Spleen (tissue), 7 donors: Measurements from ENCODE around the gene PHC1.

ENCODE experiments used
- POLR2A ChIP-seq, 3 donors: fragments of 450-650 bp; IDR thresholded peaks; one replicate each; pipeline ENCODE4 v1.5.1; 2017; ENCODE audit warnings: antibody characterized with exemption in 3 of 3, mild to moderate bottlenecking in 1 of 3
- POLR2AphosphoS5 ChIP-seq, 3 donors: sonication (generic); formaldehyde crosslinking; IDR thresholded peaks; one replicate each; pipeline ENCODE4 v1.5.1; 2017; ENCODE audit warnings: antibody characterized with exemption in 3 of 3
- TF ChIP-seq, protein P1 (sequence below), 11 experiments: fragments of 200-600 bp in 7 of 11; fragments of 450-650 bp in 4 of 11; sonication (generic) in 4 of 11; IDR thresholded peaks in 8 of 11; conservative IDR thresholded peaks in 3 of 11; 1 replicate in 7 of 11; 2 replicates in 4 of 11; pipeline versions ENCODE4 v1.4.0 to v1.8.0; 2016 to 2021; ENCODE audit warnings: antibody characterized with exemption in 11 of 11, inconsistent platforms in 4 of 11, mild to moderate bottlenecking in 1 of 11
- donor health status: DM: no; HTN: no; CAD: no; lungs with moderate emphysema.
- donor health status: DM: no; HTN: no; CAD: no.
- donor health status: DM: no; HTN: no; CAD: no.

DNA sequence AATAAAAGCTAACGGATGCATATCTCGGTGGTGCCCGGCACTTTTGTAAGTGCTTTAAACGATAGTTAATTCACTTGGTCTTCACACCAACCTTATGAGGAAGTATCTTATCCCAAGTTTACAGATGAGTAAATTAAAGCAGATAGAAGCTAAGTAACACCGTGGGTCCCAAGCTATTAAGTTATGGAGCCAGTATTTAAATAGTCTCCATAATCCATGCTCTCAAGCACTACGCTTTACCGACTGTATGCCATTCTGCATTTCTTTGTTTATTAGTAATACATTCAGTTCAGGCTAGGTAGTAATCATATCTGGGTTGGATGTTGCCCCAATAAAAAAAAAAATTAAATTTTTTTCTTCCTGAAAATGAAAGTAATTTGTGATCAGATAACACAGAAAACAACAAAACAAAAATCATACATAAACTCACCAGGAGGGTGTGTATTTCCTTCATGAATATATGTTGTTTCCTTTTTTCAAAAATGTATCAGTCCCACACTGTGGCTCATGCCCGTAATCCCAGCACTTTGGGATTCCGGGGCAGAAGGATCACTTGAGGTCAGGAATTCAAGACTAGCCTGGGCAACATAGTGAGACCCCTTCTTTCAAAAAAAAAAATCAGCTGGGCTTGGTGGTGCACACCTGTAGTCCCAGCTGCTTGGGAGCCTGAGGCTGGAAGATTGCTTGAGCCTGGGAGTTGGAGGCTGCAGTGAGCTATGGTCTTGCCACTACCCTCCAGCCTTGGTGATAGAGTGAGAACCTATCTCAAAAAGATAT is 36.6 kb downstream of the PHC1 start:
- TF ChIP-seq POLR2AphosphoS5 (IDR thresholded peaks at IDR 0.05) (no peak), POLR2A (IDR thresholded peaks at IDR 0.05) (no peak)
- TF ChIP-seq, protein P1, sequence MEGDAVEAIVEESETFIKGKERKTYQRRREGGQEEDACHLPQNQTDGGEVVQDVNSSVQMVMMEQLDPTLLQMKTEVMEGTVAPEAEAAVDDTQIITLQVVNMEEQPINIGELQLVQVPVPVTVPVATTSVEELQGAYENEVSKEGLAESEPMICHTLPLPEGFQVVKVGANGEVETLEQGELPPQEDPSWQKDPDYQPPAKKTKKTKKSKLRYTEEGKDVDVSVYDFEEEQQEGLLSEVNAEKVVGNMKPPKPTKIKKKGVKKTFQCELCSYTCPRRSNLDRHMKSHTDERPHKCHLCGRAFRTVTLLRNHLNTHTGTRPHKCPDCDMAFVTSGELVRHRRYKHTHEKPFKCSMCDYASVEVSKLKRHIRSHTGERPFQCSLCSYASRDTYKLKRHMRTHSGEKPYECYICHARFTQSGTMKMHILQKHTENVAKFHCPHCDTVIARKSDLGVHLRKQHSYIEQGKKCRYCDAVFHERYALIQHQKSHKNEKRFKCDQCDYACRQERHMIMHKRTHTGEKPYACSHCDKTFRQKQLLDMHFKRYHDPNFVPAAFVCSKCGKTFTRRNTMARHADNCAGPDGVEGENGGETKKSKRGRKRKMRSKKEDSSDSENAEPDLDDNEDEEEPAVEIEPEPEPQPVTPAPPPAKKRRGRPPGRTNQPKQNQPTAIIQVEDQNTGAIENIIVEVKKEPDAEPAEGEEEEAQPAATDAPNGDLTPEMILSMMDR (IDR thresholded peaks at IDR 0.05 in 8 of 11, conservative IDR thresholded peaks at IDR 0.05 in 3 of 11), result peak in 7 of 11 experiments; percentile 14 to 32 (median 19)
